H1 (cell line): ENCODE results near the gene TEX2. TPM values are rescaled to one million over a fixed set of nuclear protein-coding genes. Genes with fewer than 3 reads are reported as not detected.

Source experiments
- ASH2L ChIP-seq: fragments of 200-600, 300-600 bp; sonication (generic); IDR thresholded peaks from one replicate; pipeline ENCODE4 v1.7.1; 2017; ENCODE audit warnings: low read length
- CEBPB ChIP-seq: IDR thresholded peaks from 2 replicates; pipeline ENCODE4 v1.6.1; 2012; ENCODE audit warnings: low read depth, low read length
- E2F6 ChIP-seq: IDR thresholded peaks from 2 replicates; pipeline ENCODE4 v1.6.1; 2012; ENCODE audit warnings: inconsistent platforms
- GTF2F1 ChIP-seq: IDR thresholded peaks from 2 replicates; pipeline ENCODE4 v1.6.1; 2012; ENCODE audit warnings: low read depth, low read length, improper control_type of control experiment, borderline replicate concordance
- HDAC6 ChIP-seq: IDR thresholded peaks from one replicate; pipeline ENCODE4 v1.7.1; 2012; ENCODE audit warnings: low read depth, mild to moderate bottlenecking, inconsistent platforms, low read length, moderate library complexity
- PHF8 ChIP-seq: fragments of 200-600 bp; sonication (generic); conservative IDR thresholded peaks from 2 replicates; pipeline ENCODE4 v1.7.1; 2012; ENCODE audit warnings: low read depth, mild to moderate bottlenecking, inconsistent platforms, low read length, moderate library complexity
- POLR2A ChIP-seq, 2 experiments: IDR thresholded peaks; 1 replicate in 1 of 2; 2 replicates in 1 of 2; pipeline ENCODE4 v1.6.1; 2011; ENCODE audit warnings: low read depth in 2 of 2, low read length in 2 of 2, mild to moderate bottlenecking in 2 of 2; ENCODE audit errors: control extremely low read depth in 1 of 2
- POLR2AphosphoS5 ChIP-seq: IDR thresholded peaks from 2 replicates; pipeline ENCODE4 v1.6.1; 2011; ENCODE audit warnings: low read depth, low read length
- POU5F1 ChIP-seq: IDR thresholded peaks from 2 replicates; pipeline ENCODE4 v1.6.1; 2011; ENCODE audit warnings: low read depth, mild to moderate bottlenecking, low read length, moderate library complexity
- SIN3A ChIP-seq, 2 experiments: IDR thresholded peaks in 1 of 2; conservative IDR thresholded peaks in 1 of 2; 2 replicates each; pipeline ENCODE4 v1.6.1; 2011 to 2012; ENCODE audit warnings: low read length in 2 of 2, improper control_type of control experiment in 1 of 2, low read depth in 1 of 2, mild to moderate bottlenecking in 1 of 2
- ZNF274 ChIP-seq: IDR thresholded peaks from 2 replicates; pipeline ENCODE4 v1.7.0; 2012; ENCODE audit warnings: low read length, borderline replicate concordance; ENCODE audit errors: extremely low read depth
- polyA plus RNA-seq, 7 experiments: library from polyadenylated mRNA; depleted of rRNA in 3 of 7; stranded (reverse) in 5 of 7; unstranded in 2 of 7; fragments of >200 nt in 5 of 7; fragments of 200-250 nt in 2 of 7; gene quantifications; 1 replicate in 5 of 7; 2 replicates in 1 of 7; 4 replicates in 1 of 7; pipeline versions ENCODE4 v1.2.1 to v1.2.3, GENCODE V29; 2011 to 2013; ENCODE audit warnings: missing spikeins in 2 of 7, mixed read lengths in 2 of 7
- total RNA-seq: library from RNA; stranded (reverse); fragmentation: NEBNext Ultra II Directional; extraction: Animal tissue kit (Norgen Biotek cat#: 25700); gene quantifications from 2 replicates; pipeline ENCODE4 v1.2.1, GENCODE V29; 2021

The TEX2 gene
- total and polyA plus RNA-seq, 2 of the 8 experiments (the other 6 are each of a cell fraction or from before 2014, with no cell fraction given), result 6.1 to 15.6 TPM

- no peak for TF ChIP-seq ZNF274
- no peak for TF ChIP-seq CEBPB
- TF ChIP-seq E2F6, result no peak
- no peak for TF ChIP-seq GTF2F1
- TF ChIP-seq HDAC6, result no peak
- no peak for TF ChIP-seq ASH2L
- TF ChIP-seq POLR2AphosphoS5, result no peak
- TF ChIP-seq POU5F1, result no peak
- TF ChIP-seq PHF8, result no peak
- TF ChIP-seq POLR2A (IDR thresholded peaks at IDR 0.05; ENCODE audit: control extremely low read depth in 1 of 2, low read depth in 2 of 2, low read length in 2 of 2), result no peak
- TF ChIP-seq SIN3A (conservative IDR thresholded peaks at IDR 0.05 in 1 of 2, IDR thresholded peaks at IDR 0.05 in 1 of 2; ENCODE audit: low read depth in 1 of 2, low read length in 2 of 2), result no peak
These were observed 45.8 kb downstream of the TEX2 start (continued) for GRCh38 chr17:64217249-64217691.
